Glutamatergic neuron (in vitro differentiated cells): ENCODE measurements around the gene NACAD. TPM values are rescaled to one million over a fixed set of nuclear protein-coding genes. Genes with fewer than 3 reads are reported as not detected.
"Not testable (repeated sequence)": the region's sequence is repeated elsewhere in the genome, so short reads cannot be mapped to it uniquely, and the experiment has no call there.

Experiments used
- DNase-seq: peaks from one replicate; pipeline ENCODE4 v3.0.0; 2022
- H3K27ac Mint-ChIP-seq: one replicate; pipeline ENCODE4 v1.8.0; 2020; ENCODE audit warnings: mild to moderate bottlenecking, mixed read lengths, inconsistent platforms; ENCODE audit not compliant: unreplicated experiment
- H3K27me3 Mint-ChIP-seq: one replicate; pipeline ENCODE4 v1.8.0; 2020; ENCODE audit warnings: mild to moderate bottlenecking, moderate library complexity, mixed read lengths, inconsistent platforms; ENCODE audit not compliant: unreplicated experiment
- H3K36me3 Mint-ChIP-seq: one replicate; pipeline ENCODE4 v1.8.0; 2020; ENCODE audit warnings: mild to moderate bottlenecking, mixed read lengths, inconsistent platforms; ENCODE audit not compliant: unreplicated experiment
- H3K4me1 Mint-ChIP-seq: one replicate; pipeline ENCODE4 v1.8.0; 2020; ENCODE audit warnings: mild to moderate bottlenecking, low read depth, mixed read lengths, inconsistent platforms; ENCODE audit not compliant: unreplicated experiment
- H3K4me3 Mint-ChIP-seq: one replicate; pipeline ENCODE4 v1.8.0; 2020; ENCODE audit warnings: mild to moderate bottlenecking, mixed read lengths, inconsistent platforms; ENCODE audit not compliant: unreplicated experiment
- H3K9me3 Mint-ChIP-seq: one replicate; pipeline ENCODE4 v1.8.0; 2020; ENCODE audit warnings: mild to moderate bottlenecking, moderate library complexity, mixed read lengths, inconsistent platforms; ENCODE audit not compliant: unreplicated experiment
- total RNA-seq: library from RNA; stranded (reverse); fragmentation: NEBNext Ultra II Directional; extraction: Animal tissue kit (Norgen Biotek cat#: 25700); gene quantifications from one replicate; pipeline ENCODE4 v1.2.1, GENCODE V29; 2021; ENCODE audit not compliant: unreplicated experiment
- TF ChIP-seq, protein P1 (sequence below): fragments of 200-600 bp; sonication (generic); IDR thresholded peaks from one replicate; pipeline ENCODE4 v1.5.0; 2021; ENCODE audit not compliant: partially characterized antibody, unreplicated experiment

NACAD gene
- total RNA-seq, 1 donor from 2014 or later, result 125 TPM

DNA sequence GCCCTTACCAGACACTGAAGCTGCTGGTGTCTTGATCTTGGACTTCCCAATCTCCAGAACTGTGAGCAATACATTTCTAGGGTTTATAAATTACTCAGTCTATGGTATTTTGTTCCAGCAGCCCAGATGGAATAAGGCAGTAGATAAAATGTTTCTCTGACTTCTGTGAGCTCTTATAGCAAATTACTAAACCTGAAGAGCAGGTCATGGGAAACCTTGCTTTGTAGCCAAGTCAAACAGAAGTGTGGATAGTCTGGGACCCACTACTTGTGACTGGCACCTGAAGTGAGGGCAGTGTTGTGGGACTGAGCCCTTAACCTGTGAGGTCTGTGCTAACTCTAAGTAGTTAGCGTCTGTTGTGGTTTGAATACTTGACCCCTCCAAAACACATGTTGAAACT, 27.3 kb upstream of the NACAD start:
- peaks cover 11% of the 10 kb centered on the region for H3K9me3 Mint-ChIP-seq
- TF ChIP-seq, protein P1, sequence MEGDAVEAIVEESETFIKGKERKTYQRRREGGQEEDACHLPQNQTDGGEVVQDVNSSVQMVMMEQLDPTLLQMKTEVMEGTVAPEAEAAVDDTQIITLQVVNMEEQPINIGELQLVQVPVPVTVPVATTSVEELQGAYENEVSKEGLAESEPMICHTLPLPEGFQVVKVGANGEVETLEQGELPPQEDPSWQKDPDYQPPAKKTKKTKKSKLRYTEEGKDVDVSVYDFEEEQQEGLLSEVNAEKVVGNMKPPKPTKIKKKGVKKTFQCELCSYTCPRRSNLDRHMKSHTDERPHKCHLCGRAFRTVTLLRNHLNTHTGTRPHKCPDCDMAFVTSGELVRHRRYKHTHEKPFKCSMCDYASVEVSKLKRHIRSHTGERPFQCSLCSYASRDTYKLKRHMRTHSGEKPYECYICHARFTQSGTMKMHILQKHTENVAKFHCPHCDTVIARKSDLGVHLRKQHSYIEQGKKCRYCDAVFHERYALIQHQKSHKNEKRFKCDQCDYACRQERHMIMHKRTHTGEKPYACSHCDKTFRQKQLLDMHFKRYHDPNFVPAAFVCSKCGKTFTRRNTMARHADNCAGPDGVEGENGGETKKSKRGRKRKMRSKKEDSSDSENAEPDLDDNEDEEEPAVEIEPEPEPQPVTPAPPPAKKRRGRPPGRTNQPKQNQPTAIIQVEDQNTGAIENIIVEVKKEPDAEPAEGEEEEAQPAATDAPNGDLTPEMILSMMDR, result no peak
- no peaks in the 10 kb centered on the region for H3K36me3 Mint-ChIP-seq
- DNase-seq, result no peak
- H3K4me3 Mint-ChIP-seq, result no peak overlapping the region
- no peak overlapping the region for H3K27ac Mint-ChIP-seq
- peaks cover 2% of the 10 kb centered on the region for H3K4me1 Mint-ChIP-seq
- H3K27me3 Mint-ChIP-seq, result peaks cover 18% of the 10 kb centered on the region

DNA sequence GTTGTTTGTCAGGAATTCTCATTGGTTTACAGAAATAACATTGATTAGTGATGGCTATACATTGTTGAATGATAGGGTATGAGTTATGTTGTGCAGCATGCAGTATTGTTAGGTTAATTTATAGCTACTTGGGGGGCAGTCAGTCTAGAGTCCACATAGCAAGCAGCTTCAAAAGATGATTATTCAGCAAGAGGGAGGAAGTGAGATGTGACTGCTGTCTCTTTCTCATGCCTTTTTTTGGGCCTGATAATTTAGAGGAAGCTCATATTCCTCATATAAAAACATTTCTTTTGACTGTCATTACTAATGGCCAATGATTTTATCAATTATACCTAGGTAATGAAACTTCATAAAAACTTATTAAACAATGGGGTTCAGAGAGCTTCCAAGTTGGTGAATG, 26.2 kb upstream of the NACAD start:
- Mint-ChIP-seq H3K4me1 (peaks cover 2% of the 10 kb centered on the region), H3K27ac (no peak overlapping the region), H3K4me3 (no peak overlapping the region), H3K9me3 (peaks cover 13% of the 10 kb centered on the region), H3K27me3 (peaks cover 18% of the 10 kb centered on the region), H3K36me3 (no peaks in the 10 kb centered on the region)
- DNase-seq, result no peak
- TF ChIP-seq, protein P1, result no peak

DNA sequence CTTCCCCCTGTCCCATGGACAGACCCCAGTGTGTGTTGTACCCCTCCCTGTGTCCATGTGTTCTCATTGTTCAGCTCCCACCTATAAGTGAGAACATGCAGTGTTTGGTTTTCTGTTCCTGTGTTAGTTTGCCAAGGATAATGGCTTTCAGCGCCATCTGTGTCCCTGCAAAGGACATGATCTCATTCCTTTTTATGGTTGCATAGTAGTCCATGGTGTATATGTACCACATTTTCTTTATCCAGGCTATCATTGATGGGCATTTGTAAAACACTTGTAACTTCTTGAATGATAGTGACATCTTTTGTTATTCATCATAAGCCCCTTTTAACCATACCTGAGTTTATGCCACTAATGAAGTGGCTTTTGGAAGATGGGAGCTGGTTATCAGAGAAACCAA, 25.5 kb upstream of the NACAD start:
- not testable (repeated sequence) for H3K4me1 Mint-ChIP-seq, H3K4me3 Mint-ChIP-seq, H3K27ac Mint-ChIP-seq, H3K36me3 Mint-ChIP-seq, DNase-seq
- peaks cover 13% of the 10 kb centered on the region for H3K9me3 Mint-ChIP-seq
- H3K27me3 Mint-ChIP-seq, result peaks cover 14% of the 10 kb centered on the region

DNA sequence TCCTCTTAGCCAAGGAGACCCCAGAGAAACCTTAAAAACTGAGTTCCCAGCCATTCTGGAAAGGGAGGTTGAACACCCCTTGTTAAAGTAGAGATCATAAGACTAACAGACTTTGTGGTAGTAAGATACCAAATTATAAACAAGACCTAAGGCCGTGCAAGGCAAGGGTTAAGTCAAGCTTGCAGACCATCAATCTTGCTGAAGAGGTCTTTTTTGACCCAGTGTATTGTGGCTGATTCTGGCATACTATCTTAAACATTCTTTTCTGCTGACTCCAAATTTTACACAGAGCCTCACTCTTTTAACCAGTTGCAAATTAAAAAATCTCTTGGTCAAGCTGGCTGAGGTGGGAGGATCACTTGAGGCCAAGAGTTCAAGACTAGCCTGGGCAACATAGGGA, 23.9 kb upstream of the NACAD start:
- DNase-seq, result no peak
- H3K4me1 Mint-ChIP-seq, result peaks cover 5% of the 10 kb centered on the region
- H3K4me3 Mint-ChIP-seq, result peak overlapping the region; percentile 99
- TF ChIP-seq, protein P1, result no peak
- no peaks in the 10 kb centered on the region for H3K36me3 Mint-ChIP-seq
- peaks cover 13% of the 10 kb centered on the region for H3K9me3 Mint-ChIP-seq
- peaks cover 9% of the 10 kb centered on the region for H3K27me3 Mint-ChIP-seq
- H3K27ac Mint-ChIP-seq, result peak overlapping the region; percentile 92

DNA sequence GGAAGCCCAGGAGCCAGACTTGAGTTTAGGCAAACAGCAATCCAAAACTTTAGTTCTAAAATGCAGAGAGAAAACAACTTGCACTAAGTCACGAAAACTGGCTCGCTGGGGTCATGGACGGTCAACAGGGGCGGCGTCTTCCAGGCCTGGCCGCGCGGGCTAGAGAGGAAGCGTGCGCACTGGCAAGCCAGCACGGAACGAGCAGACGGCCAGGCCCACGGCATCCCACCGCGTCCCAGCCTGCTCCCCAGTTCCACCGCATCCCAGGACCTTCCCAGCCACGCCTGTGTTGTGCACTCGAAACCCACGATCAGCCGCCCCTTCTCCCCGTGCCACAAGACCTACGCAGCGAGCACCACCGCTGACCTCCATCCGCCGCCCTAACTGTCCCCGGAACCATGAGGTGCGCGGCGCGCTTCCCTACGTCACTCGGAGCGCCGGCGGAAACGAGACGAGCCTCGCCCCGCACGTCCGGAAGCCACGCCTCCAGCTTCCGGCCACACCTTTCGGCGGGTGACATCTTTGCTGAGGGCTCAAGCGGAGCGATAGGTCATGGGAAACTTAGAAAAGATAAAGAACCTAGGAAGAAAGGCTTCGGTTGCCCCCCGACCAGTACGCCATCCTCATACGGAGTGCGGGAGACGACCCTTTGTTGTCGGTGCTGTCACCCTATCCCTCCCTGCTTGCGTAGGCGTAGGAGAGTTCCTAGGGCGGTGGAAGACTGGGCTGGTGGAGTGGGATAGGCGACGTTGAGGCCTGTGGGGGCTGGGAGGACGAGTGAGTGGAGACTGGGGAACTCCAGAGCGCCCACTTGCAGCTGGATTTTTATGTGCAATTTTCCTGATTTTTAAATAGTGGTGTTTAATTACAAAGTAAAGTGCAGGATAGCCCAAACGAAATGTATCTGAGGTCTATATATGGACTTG, 22.8 kb upstream of the NACAD start, which contains the start of gene TBRG4:
TBRG4 (minus strand) TSS at position 400 of the 926 bp plus-strand sequence. CDS start 2,460 bp downstream, outside the sequence.
- Mint-ChIP-seq H3K36me3 (no peaks in the 10 kb centered on the region), H3K27ac (peak within 1 kb of the TSS; percentile 92), H3K4me1 (peaks cover 5% of the 10 kb centered on the region), H3K9me3 (peaks cover 13% of the 10 kb centered on the region), H3K4me3 (peak within 1 kb of the TSS; percentile 99), H3K27me3 (peaks cover 8% of the 10 kb centered on the region)
- TF ChIP-seq, protein P1, result no peak
- DNase-seq, result peak; percentile 96
